ENCODE measurements around the gene PPIP5K1.

DNA sequence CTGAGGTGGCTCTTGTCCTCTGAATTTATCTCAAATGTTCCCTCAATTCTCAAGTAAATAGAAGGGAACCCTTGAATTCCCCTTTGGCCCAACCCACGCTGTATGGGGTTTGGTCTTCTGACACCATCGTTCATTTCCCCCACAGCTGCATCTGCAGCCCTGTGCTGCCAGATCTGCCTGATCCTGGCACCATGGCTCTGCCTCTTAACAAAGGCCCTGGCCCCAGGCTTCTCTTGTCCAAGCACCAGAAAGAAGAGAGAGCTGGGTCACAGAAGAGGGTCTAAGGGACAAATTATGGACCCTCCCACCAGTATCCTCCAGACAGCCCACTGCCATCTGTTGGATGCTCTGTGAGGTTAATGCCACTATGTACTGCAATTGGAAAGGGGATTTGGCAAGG, 70.8 kb downstream of the PPIP5K1 start:
- TF ChIP-seq, protein P1, sequence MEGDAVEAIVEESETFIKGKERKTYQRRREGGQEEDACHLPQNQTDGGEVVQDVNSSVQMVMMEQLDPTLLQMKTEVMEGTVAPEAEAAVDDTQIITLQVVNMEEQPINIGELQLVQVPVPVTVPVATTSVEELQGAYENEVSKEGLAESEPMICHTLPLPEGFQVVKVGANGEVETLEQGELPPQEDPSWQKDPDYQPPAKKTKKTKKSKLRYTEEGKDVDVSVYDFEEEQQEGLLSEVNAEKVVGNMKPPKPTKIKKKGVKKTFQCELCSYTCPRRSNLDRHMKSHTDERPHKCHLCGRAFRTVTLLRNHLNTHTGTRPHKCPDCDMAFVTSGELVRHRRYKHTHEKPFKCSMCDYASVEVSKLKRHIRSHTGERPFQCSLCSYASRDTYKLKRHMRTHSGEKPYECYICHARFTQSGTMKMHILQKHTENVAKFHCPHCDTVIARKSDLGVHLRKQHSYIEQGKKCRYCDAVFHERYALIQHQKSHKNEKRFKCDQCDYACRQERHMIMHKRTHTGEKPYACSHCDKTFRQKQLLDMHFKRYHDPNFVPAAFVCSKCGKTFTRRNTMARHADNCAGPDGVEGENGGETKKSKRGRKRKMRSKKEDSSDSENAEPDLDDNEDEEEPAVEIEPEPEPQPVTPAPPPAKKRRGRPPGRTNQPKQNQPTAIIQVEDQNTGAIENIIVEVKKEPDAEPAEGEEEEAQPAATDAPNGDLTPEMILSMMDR (conservative IDR thresholded peaks at IDR 0.05; ENCODE audit: low read length), result no peak; the same call in 1 of the 2 replicates
- TF ChIP-seq EZH2phosphoT487 (IDR thresholded peaks at IDR 0.05; ENCODE audit: borderline replicate concordance, low read depth, low read length), result no peak
